ENCODE measurements around the gene CDKAL1.
"Not testable (repeated sequence)": the region's sequence is repeated elsewhere in the genome, so short reads cannot be mapped to it uniquely, and the experiment has no call there.

CDKAL1 gene

DNA sequence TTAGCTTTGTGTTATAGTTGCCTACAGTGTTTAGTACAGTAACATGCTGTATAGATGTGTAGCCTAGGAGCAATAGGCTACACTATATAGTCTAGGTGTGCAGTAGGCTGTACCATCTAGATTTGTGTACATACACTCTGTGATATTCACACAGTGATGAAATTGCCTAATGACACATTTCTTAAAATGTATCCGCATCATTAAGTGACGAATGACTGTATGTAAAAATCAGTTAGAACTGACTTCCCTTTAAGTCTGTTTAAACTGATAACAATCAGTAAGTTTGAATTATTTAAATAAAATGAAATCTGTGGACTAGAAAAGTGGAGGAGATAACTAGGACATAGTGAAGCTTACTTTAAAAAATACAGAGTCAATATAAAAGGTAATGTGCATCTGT is 176.1 kb downstream of the CDKAL1 start:
- no peak for DNase-seq (ENCODE audit: low spot score)
- Mint-ChIP-seq H3K4me1 (ENCODE audit: low read depth) (peaks cover 15% of the 10 kb centered on the region), H3K4me3 (no peak overlapping the region), H3K27me3 (ENCODE audit: low read depth) (no peaks in the 10 kb centered on the region), H3K27ac (no peak overlapping the region), H3K9me3 (no peaks in the 10 kb centered on the region), H3K36me3 (ENCODE audit: low read depth) (no peaks in the 10 kb centered on the region)

DNA sequence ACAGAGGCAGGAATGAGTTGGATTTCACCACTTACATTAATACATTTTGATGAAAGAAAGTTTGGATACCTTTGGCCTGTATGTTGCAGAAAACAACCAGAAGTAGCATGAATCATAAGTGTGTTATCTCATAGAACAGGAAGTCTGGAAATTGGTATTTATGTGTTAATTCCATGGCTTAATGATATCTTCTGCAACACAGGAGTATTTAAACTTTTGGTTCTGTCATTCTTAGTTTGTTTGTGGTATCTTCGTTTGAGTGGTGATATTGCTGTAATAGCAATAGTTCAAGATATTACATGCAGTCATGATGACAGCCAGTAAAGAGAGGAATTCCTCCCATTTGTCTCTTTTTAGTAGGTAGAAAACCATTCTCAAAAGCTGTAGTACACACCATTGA is 177.3 kb downstream of the CDKAL1 start:
- no peak for DNase-seq (ENCODE audit: low spot score)
- Mint-ChIP-seq H3K4me3 (no peak overlapping the region), H3K27me3 (ENCODE audit: low read depth) (no peaks in the 10 kb centered on the region), H3K9me3 (no peaks in the 10 kb centered on the region), H3K36me3 (ENCODE audit: low read depth) (no peaks in the 10 kb centered on the region), H3K4me1 (ENCODE audit: low read depth) (peaks cover 14% of the 10 kb centered on the region), H3K27ac (no peak overlapping the region)

DNA sequence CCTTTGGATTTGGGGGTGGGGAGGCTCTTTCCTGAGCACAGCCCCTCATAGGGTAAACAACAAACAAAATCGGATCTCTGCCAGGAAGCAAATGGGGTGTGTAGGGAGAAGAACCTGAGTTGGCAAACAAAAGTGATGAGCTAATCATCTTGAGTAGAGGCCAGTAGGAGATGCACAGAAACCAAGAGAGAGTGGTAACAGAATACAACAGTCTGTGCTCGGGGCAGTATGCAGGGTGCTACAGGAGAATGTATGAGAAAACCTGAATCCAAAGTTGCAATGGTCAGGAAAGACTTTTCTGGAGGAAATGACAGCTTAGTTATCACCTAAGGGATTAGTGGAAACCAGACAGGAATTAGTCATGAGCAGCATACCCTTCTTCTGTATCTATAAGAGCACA is 177.8 kb downstream of the CDKAL1 start:
- DNase-seq (ENCODE audit: low spot score), result no peak
- Mint-ChIP-seq H3K36me3 (ENCODE audit: low read depth) (no peaks in the 10 kb centered on the region), H3K4me1 (ENCODE audit: low read depth) (peaks cover 14% of the 10 kb centered on the region), H3K27me3 (ENCODE audit: low read depth) (no peaks in the 10 kb centered on the region), H3K4me3 (no peak overlapping the region), H3K9me3 (no peaks in the 10 kb centered on the region), H3K27ac (no peak overlapping the region)

DNA sequence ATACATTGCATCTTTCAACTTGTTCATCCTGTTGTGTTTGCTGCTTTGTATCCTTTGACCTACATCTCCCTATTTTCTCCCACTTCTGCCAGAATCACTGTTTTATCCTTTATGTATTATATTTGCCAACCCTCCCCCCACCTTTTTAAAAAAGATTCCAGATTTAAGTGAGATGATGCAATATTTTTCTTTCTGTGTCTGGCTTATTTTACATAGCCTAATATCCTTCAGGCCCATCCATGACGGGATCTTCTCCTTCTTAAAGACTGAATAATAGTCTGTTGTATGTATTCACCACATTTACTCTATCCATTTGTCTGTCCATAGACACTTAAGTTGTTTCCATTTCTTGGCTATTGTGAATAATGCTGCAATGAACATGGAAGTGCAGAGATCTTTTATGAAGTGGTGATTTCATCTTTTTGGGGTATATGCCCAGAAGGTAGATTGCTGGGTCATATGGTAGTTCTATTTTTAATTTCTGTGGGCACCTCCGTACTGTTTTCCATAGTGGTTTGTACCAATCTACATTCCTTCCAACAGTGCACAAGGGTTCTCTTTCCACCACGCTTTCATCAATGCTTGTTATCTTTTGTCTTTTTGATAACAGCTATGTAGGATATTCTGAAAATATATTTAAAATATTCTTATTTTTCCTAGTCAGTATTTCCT is 181.0 kb downstream of the CDKAL1 start:
- H3K27ac Mint-ChIP-seq, result no peak overlapping the region
- peaks cover 14% of the 10 kb centered on the region for H3K4me1 Mint-ChIP-seq (ENCODE audit: low read depth)
- H3K9me3 Mint-ChIP-seq, result no peaks in the 10 kb centered on the region
- H3K27me3 Mint-ChIP-seq (ENCODE audit: low read depth), result no peaks in the 10 kb centered on the region
- no peak overlapping the region for H3K4me3 Mint-ChIP-seq
- no peak for DNase-seq (ENCODE audit: low spot score)
- no peaks in the 10 kb centered on the region for H3K36me3 Mint-ChIP-seq (ENCODE audit: low read depth)

DNA sequence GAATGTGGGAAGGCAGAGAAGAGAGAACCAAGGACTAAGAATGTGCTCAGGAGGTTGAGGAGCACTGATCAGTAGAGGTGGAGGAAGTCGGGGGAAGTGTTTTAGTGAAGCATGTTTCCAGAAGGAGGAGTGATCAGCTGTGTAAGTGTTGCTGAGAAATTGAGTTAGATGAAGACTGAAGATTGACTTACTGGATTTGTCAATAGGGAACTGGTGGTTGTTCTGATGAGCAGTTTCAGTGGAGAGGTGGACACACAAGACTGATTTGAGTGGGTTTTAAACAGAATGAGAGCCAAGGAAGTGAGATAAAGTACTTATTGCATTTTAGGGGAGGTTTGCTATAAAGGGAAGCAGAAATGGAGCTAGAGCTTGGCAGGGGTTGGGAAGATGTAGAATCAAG is 182.6 kb downstream of the CDKAL1 start:
- Mint-ChIP-seq H3K27ac (no peak overlapping the region), H3K27me3 (ENCODE audit: low read depth) (no peaks in the 10 kb centered on the region), H3K4me1 (ENCODE audit: low read depth) (peaks cover 11% of the 10 kb centered on the region), H3K36me3 (ENCODE audit: low read depth) (no peaks in the 10 kb centered on the region), H3K4me3 (no peak overlapping the region), H3K9me3 (no peaks in the 10 kb centered on the region)
- DNase-seq (ENCODE audit: low spot score), result no peak

DNA sequence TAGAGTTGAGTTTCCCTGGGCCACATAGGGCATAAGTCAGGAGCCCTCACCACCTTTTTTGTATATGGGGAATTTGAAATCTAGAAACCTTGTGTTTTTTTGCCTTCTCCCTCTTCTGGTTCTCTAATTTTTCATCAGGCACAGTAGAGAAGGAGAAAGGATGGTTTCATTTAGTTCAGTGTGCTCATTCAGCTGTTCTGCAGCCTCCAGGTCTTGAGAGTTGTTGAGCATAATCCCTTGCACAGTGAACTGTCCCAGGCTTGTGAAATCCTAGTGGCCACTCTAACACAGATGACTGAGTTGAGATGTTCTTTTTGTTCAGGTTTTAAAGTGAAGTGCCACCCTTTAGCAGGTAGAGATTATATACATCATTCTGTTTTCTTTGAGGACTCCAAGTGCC is 183.5 kb downstream of the CDKAL1 start:
- Mint-ChIP-seq H3K36me3 (ENCODE audit: low read depth) (peaks cover 5% of the 10 kb centered on the region), H3K4me3 (no peak overlapping the region), H3K4me1 (ENCODE audit: low read depth) (peaks cover 13% of the 10 kb centered on the region), H3K27me3 (ENCODE audit: low read depth) (no peaks in the 10 kb centered on the region), H3K9me3 (peaks cover 4% of the 10 kb centered on the region), H3K27ac (no peak overlapping the region)
- DNase-seq (ENCODE audit: low spot score), result no peak

DNA sequence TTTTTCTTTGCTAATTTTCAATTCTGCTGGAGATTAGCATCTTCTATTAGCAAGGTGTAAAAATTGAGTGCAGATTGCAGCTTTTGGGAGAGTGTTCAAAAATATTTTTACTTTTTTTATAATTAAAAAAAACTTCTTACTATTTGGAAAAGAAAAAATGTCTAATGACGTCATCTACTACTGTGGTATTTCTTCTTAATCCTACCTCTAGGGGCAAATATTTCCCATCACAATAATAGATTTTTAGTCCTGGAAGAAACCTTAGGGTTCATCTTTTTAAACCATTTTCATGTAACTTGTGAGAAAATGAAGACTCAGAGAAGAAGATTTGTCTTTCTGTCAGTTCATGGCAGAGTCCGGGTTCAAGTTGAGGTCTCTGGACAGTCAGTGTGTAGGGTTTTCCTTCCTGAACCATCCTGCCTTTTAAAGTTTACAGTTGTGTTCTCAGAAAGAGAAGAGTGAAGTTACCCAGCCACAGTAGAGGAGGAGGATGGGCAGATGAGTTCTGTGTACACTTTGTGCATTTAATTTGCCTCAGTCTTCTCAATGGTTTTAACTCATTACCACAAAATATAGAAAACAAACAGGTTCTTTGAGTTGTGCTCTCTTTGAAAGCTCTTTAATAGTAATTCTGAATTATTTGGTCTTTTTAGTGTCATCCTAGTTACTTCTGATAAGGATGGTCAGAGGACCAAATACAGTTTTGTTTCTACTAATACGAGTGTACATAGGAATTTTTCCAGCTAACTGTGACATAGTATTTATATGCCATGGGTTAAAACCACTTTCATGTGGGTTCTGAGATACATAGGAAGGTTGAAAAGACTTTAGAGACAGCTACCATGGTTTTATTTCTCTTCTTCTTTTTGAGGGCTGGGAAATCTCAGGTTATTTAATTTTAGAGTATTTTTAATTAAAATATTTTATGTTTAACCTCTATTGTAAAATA is 184.7 kb downstream of the CDKAL1 start:
- Mint-ChIP-seq H3K27me3 (ENCODE audit: low read depth) (no peaks in the 10 kb centered on the region), H3K9me3 (peaks cover 4% of the 10 kb centered on the region), H3K27ac (no peak overlapping the region), H3K36me3 (ENCODE audit: low read depth) (peaks cover 10% of the 10 kb centered on the region), H3K4me3 (no peak overlapping the region), H3K4me1 (ENCODE audit: low read depth) (peaks cover 14% of the 10 kb centered on the region)
- DNase-seq (ENCODE audit: low spot score), result no peak

DNA sequence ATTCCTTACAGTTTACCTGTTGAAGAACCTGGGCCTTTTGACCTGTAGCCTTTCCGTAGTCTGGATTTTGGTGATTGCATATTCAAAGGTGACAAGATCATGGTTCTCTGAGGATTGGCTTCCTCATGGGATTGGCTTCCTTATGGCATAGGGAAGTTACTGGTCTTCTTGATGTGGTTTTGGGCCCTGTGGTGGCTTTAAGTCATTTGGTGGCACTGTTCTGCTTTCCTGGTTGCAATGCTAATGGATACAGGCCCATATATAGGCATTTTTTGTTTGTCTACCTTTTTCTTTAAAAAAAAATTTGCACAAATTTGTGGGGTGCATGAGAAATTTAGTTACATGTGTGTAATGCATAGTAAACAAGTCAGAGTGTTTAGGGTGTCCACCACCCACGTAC is 185.7 kb downstream of the CDKAL1 start:
- DNase-seq (ENCODE audit: low spot score), result no peak
- Mint-ChIP-seq H3K9me3 (peaks cover 4% of the 10 kb centered on the region), H3K27ac (no peak overlapping the region)

DNA sequence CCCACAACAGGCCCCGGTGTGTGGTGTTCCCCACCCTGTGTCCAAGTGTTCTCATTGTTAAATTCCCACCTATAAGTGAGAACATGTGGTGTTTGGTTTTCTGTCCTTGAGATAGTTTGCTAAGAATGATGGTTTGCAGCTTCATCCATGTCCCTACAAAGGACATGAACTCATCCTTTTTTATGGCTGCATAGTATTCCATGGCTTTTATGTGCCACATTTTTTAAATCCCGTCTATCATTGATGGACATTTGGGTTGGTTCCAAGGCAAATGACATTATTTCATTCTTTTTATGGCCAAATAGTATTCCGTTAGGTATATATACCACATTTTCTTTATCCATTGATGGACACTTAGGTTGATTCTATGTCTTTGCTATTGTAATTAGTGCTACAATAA is 186.9 kb downstream of the CDKAL1 start:
- H3K4me3 Mint-ChIP-seq; DNase-seq (ENCODE audit: low spot score); H3K27me3 Mint-ChIP-seq (ENCODE audit: low read depth); H3K27ac Mint-ChIP-seq; H3K9me3 Mint-ChIP-seq: not testable (repeated sequence)
- Mint-ChIP-seq H3K36me3 (ENCODE audit: low read depth) (peaks cover 10% of the 10 kb centered on the region), H3K4me1 (ENCODE audit: low read depth) (peaks cover 14% of the 10 kb centered on the region)

More for the DNA sequence above, 185.7 kb downstream of the CDKAL1 start:
- Mint-ChIP-seq H3K4me3 (no peak overlapping the region), H3K27me3 (ENCODE audit: low read depth) (no peaks in the 10 kb centered on the region), H3K36me3 (ENCODE audit: low read depth) (peaks cover 10% of the 10 kb centered on the region), H3K4me1 (ENCODE audit: low read depth) (peaks cover 14% of the 10 kb centered on the region)

DNA sequence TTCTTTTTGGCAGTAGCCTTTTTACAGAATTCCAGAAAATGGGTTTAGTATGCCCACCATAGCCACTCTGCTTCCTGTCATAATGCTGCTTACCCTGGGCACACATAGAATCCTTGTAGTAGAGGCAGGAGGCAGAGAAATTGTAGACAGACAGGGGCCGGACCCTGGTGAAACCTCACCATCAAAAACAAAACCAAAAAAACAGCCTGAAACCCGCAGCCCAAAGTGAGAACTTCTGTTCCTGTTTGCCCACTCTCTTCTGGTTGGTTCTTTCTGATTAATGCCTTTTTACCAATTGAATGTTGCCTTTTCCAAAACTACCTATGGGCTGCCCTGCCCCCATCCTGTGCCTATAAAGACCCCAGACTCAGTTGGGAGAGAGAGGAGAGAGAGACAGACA is 188.2 kb downstream of the CDKAL1 start:
- Mint-ChIP-seq H3K4me1 (ENCODE audit: low read depth) (peaks cover 14% of the 10 kb centered on the region), H3K27ac (no peak overlapping the region), H3K36me3 (ENCODE audit: low read depth) (peaks cover 10% of the 10 kb centered on the region), H3K9me3 (peaks cover 4% of the 10 kb centered on the region), H3K4me3 (no peak overlapping the region), H3K27me3 (ENCODE audit: low read depth) (no peaks in the 10 kb centered on the region)
- no peak for DNase-seq (ENCODE audit: low spot score)

DNA sequence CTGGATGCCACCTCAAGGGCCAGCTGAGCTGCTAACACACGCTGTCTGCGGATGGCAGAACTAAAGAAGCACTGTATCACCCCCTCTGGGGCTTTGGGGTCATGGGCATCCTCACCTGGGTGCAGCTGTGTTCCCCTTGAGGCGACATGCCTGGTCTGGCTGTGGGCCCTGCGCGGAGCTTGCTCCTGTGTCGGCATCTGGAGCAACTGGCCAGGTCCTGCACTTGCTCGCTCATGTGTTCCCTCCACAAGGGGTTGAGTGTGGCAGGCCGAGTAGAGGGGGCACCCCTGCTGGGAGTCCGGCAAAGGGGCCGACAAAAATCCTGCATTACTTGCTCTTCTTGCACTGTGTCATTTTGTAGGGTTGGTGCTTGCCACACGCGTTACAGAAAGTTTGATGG is 189.0 kb downstream of the CDKAL1 start:
- H3K9me3 Mint-ChIP-seq, result peaks cover 4% of the 10 kb centered on the region
- H3K4me3 Mint-ChIP-seq, result no peak overlapping the region
- H3K27me3 Mint-ChIP-seq (ENCODE audit: low read depth), result no peaks in the 10 kb centered on the region
- H3K27ac Mint-ChIP-seq, result no peak overlapping the region
- no peak for DNase-seq (ENCODE audit: low spot score)
- H3K4me1 Mint-ChIP-seq (ENCODE audit: low read depth), result peaks cover 12% of the 10 kb centered on the region
- H3K36me3 Mint-ChIP-seq (ENCODE audit: low read depth), result peaks cover 10% of the 10 kb centered on the region

DNA sequence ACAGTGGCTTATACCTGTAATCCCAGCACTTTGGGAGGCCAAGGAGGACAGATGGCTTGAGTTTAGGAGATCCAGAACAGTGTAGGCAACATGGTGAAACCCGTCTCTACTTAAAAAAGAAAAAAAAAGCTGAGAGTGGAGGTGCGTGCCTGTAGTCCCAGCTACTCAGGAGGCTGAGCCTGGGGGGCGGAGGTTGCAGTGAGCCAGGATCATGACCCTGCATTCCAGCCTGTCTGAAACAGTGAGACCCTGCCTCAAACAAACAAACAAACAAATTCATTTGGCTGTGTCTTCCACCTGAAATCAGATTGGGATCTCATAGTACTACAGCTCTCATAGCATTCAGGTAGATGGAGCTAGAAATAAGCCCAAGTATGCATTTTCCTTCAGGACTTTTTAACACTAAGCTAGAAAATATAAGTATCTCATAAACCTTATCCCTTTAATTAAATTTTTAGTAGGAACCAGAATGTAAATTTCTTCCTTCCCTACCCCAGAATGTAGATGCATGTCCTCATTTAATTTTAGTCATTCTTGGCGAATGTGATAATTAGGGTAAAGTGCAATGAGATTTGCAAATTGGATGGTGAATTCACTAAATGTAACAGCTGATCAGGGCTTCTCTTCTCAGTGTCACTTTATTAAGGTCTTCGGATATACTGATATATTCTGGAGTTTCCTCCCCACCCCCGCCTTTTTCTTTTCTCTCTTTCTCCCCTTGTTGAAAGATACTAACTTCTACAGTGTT is 190.4 kb downstream of the CDKAL1 start:
- H3K4me1 Mint-ChIP-seq (ENCODE audit: low read depth), result peaks cover 7% of the 10 kb centered on the region
- no peak overlapping the region for H3K4me3 Mint-ChIP-seq
- H3K27ac Mint-ChIP-seq, result no peak overlapping the region
- H3K27me3 Mint-ChIP-seq (ENCODE audit: low read depth), result no peaks in the 10 kb centered on the region
- H3K36me3 Mint-ChIP-seq (ENCODE audit: low read depth), result peaks cover 10% of the 10 kb centered on the region
- peaks cover 4% of the 10 kb centered on the region for H3K9me3 Mint-ChIP-seq
- no peak for DNase-seq (ENCODE audit: low spot score)

DNA sequence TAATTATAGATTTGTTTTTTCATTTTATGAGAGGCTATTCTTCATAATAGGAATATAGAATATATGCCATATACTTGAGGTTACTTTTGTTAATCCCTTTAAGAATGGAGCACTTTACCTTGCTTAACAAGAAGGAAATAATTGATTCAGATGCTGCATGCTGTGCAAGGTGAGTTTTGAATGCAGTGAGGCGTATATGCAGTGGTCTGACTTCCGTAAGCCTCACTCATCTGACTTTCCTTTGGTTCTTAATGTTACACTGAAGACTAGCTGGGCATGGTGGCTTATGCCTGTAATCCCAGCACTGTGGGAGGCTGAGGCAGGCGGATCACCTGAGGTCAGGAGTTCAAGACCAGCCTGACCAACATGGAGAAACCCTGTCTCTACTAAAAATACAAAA is 191.0 kb downstream of the CDKAL1 start:
- not testable (repeated sequence) for H3K9me3 Mint-ChIP-seq; H3K27ac Mint-ChIP-seq; H3K4me3 Mint-ChIP-seq; DNase-seq (ENCODE audit: low spot score); H3K27me3 Mint-ChIP-seq (ENCODE audit: low read depth); H3K4me1 Mint-ChIP-seq (ENCODE audit: low read depth)
- peaks cover 10% of the 10 kb centered on the region for H3K36me3 Mint-ChIP-seq (ENCODE audit: low read depth)

DNA sequence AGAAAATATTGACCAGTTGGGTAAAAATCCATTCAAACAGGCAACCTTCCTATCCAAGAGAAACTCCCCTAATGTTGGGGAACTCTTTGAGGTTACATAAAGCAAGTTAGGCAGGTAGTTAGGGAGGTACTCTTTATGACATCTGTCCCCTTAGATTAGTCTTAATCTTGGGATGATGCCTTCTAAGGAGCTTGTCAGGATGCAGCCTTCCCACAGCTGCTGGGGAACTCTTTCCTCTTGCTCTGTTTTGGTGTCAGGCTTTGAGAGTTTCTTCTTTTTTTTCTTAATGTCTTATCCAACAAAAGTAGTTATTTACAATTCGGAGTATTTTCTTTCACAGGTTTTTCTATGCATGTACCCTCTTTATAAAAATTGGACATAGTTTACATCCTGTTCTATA is 194.8 kb downstream of the CDKAL1 start:
- no peaks in the 10 kb centered on the region for H3K9me3 Mint-ChIP-seq
- H3K4me1 Mint-ChIP-seq (ENCODE audit: low read depth), result no peaks in the 10 kb centered on the region
- no peak overlapping the region for H3K4me3 Mint-ChIP-seq
- DNase-seq (ENCODE audit: low spot score), result no peak
- H3K27me3 Mint-ChIP-seq (ENCODE audit: low read depth), result no peaks in the 10 kb centered on the region
- no peaks in the 10 kb centered on the region for H3K36me3 Mint-ChIP-seq (ENCODE audit: low read depth)
- H3K27ac Mint-ChIP-seq, result no peak overlapping the region

Measured in T-helper 2 cell treated with Interferon-gamma antibody and Interleukin-4, amounts not matched to agents 5 μg/mL and 100 μg/mL, for 36 hours (primary cell).